Naive B cell (primary cell): Measurements from ENCODE around the gene ABCG2. TPM values are rescaled to one million over a fixed set of nuclear protein-coding genes. Genes with fewer than 3 reads are reported as not detected.
"Not testable (repeated sequence)": the region's sequence is repeated elsewhere in the genome, so short reads cannot be mapped to it uniquely, and the experiment has no call there.

Source experiments
- ATAC-seq, 2 donors: fragments of 150-1000 bp; cut with Tn5 transposase; 2 replicates each; pipeline ENCODE4 v1.10.0; 2021; ENCODE audit warnings: low read depth in 2 of 2, mild to moderate bottlenecking in 2 of 2, moderate library complexity in 2 of 2
- DNase-seq: peaks from one replicate; pipeline ENCODE4 v3.0.0; 2022
- H3K27ac Mint-ChIP-seq, 6 donors: one replicate each; pipeline ENCODE4 v1.8.0; 2020 to 2022; ENCODE audit warnings: mild to moderate bottlenecking in 6 of 6, mixed read lengths in 6 of 6, moderate library complexity in 5 of 6, inconsistent platforms in 2 of 6
- H3K27me3 Mint-ChIP-seq, 3 donors: one replicate each; pipeline ENCODE4 v1.8.0; 2021 to 2022; ENCODE audit warnings: mixed read lengths in 3 of 3, mild to moderate bottlenecking in 1 of 3
- H3K36me3 Mint-ChIP-seq, 2 donors: one replicate each; pipeline ENCODE4 v1.8.0; 2020 to 2022; ENCODE audit warnings: mixed read lengths in 2 of 2, inconsistent platforms in 1 of 2, mild to moderate bottlenecking in 1 of 2
- H3K4me1 Mint-ChIP-seq, 3 donors: one replicate each; pipeline ENCODE4 v1.8.0; 2020 to 2022; ENCODE audit warnings: mixed read lengths in 3 of 3, inconsistent platforms in 1 of 3, mild to moderate bottlenecking in 1 of 3, moderate library complexity in 1 of 3
- H3K4me3 Mint-ChIP-seq, 8 donors: one replicate each; pipeline ENCODE4 v1.8.0; 2020 to 2022; ENCODE audit warnings: mild to moderate bottlenecking in 8 of 8, mixed read lengths in 8 of 8, moderate library complexity in 8 of 8, inconsistent platforms in 2 of 8
- H3K9me3 Mint-ChIP-seq, 7 donors: one replicate each; pipeline ENCODE4 v1.8.0; 2020 to 2022; ENCODE audit warnings: mixed read lengths in 7 of 7, mild to moderate bottlenecking in 5 of 7, inconsistent platforms in 2 of 7, moderate library complexity in 1 of 7
- polyA plus RNA-seq, 6 donors: library from polyadenylated mRNA; unstranded; fragments of 300-500 nt; fragmentation: Illumina TruSeq; gene quantifications; one replicate each; pipeline ENCODE4 v1.2.3, GENCODE V29; 2021; ENCODE audit warnings: low read depth in 6 of 6

ABCG2 gene
- polyA plus RNA-seq, 6 donors from 2014 or later = 0.20 to 1.1 (median 0.49) TPM; not detected in 1

DNA sequence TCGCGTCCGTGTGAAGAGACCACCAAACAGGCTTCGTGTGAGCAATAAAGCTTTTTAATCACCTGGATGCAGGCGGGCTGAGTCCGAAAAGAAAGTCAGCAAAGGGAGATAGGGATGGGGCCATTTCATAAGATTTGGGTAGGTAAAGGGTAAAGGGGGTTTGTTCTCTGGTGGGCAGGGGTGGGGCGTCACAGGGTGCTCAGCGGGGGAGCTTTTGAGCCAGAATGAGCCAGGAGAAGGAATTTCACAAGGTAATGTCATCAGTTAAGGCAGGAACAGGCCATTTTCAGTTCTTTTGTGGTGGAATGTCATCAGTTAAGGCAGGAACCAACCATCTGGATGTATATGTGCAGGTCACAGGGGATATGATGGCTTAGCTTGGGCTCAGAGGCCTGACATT is 6.1 kb downstream of the ABCG2 start:
- H3K36me3 Mint-ChIP-seq, ATAC-seq, H3K27me3 Mint-ChIP-seq, H3K4me1 Mint-ChIP-seq, H3K9me3 Mint-ChIP-seq, DNase-seq, H3K4me3 Mint-ChIP-seq: not testable (repeated sequence)
- peak overlapping the region in 1 of 6 donors; percentile 56 for H3K27ac Mint-ChIP-seq

- H3K36me3 Mint-ChIP-seq = no peaks in the 10 kb centered on the region
- H3K27ac Mint-ChIP-seq = no peak overlapping the region
- no peaks in the 10 kb centered on the region for H3K4me1 Mint-ChIP-seq
- H3K27me3 Mint-ChIP-seq = no peaks in the 10 kb centered on the region
- ATAC-seq = no peak
- no peaks in the 10 kb centered on the region for H3K9me3 Mint-ChIP-seq
- DNase-seq = no peak
- no peak overlapping the region for H3K4me3 Mint-ChIP-seq
Observed at GRCh38 chr4:88148560-88148959, 9.9 kb downstream of the ABCG2 start.

DNA sequence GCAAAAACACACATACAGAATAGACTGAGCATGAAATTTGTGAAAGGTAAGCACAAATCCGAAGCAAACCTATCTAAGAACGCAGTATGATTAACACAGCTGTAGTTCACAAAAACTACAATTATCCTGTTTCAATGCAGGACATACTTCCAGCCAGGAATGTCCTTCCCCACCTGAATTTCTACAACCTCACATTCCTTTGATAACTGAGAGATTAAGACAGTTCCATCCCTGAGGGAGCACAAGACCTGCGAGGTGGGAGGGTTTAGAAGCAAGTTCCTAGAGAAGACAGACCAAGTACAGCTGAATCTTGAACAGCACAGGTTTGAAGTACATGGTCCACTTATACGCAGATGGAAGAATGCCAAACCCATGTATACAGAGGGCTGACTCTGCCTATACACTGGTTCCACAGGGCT is 10.6 kb downstream of the ABCG2 start:
- H3K4me3 Mint-ChIP-seq = no peak overlapping the region

DNA sequence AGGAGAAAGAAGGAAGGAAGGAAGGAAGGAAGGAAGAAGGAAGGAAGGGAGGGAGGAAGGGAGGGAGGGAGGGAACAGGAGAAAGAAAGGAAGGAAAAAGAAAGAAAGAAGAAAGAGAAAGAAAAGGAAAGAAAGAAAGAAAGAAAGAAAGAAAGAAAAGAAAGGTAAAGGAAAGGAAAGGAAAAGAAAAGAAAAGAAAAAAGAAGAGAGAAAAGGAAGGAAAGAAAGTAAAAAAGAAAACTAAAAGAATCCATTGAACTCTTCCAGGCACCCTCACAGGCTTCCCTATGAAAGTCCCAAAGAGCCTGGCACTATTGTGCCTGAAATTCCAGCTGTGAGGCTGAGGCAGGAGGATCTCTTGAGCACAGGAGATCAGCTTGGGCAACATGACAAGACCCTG is 11.5 kb downstream of the ABCG2 start:
- Mint-ChIP-seq H3K27me3 (no peaks in the 10 kb centered on the region), H3K4me3 (no peak overlapping the region), H3K9me3 (no peaks in the 10 kb centered on the region), H3K27ac (no peak overlapping the region), H3K36me3 (no peaks in the 10 kb centered on the region), H3K4me1 (no peaks in the 10 kb centered on the region)
- DNase-seq (no peak), ATAC-seq (no peak)

More for the DNA sequence above, 10.6 kb downstream of the ABCG2 start:
- H3K4me1 Mint-ChIP-seq = no peaks in the 10 kb centered on the region
- no peak overlapping the region for H3K27ac Mint-ChIP-seq
- H3K9me3 Mint-ChIP-seq = no peaks in the 10 kb centered on the region
- no peaks in the 10 kb centered on the region for H3K36me3 Mint-ChIP-seq
- no peak for DNase-seq
- H3K27me3 Mint-ChIP-seq = no peaks in the 10 kb centered on the region
- no peak for ATAC-seq

DNA sequence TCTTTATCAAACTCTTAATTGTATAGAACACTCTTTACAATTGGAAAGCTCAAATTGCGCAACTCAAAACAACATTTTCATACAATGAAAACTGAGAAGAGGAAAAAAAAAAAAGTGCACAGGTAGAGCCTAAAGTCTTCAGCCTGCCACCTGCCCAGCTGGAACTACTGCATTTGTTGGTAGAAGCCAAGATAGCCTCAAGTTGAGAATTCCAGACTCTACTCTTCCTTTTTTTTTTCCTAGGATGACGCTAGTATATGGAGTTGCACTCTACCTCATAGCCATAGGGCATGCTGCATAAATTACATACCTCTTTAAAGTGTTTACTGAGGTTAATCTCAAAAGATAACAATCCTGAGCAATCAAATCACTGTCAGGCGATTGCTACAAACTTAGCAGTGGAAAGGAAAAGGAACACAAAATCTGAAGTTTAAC is 13.6 kb downstream of the ABCG2 start:
- DNase-seq = no peak
- no peaks in the 10 kb centered on the region for H3K36me3 Mint-ChIP-seq
- H3K4me3 Mint-ChIP-seq = no peak overlapping the region
- H3K27ac Mint-ChIP-seq = no peak overlapping the region
- H3K27me3 Mint-ChIP-seq = no peaks in the 10 kb centered on the region
- H3K4me1 Mint-ChIP-seq = no peaks in the 10 kb centered on the region
- ATAC-seq = no peak
- H3K9me3 Mint-ChIP-seq = no peaks in the 10 kb centered on the region

GRCh38 chr4:88144048-88144447 is 14.4 kb downstream of the ABCG2 start:
- no peak overlapping the region for H3K27ac Mint-ChIP-seq
- no peaks in the 10 kb centered on the region for H3K4me1 Mint-ChIP-seq
- no peaks in the 10 kb centered on the region for H3K36me3 Mint-ChIP-seq
- no peak overlapping the region for H3K4me3 Mint-ChIP-seq
- no peaks in the 10 kb centered on the region for H3K27me3 Mint-ChIP-seq
- DNase-seq (no peak), ATAC-seq (no peak)
- no peaks in the 10 kb centered on the region for H3K9me3 Mint-ChIP-seq

DNA sequence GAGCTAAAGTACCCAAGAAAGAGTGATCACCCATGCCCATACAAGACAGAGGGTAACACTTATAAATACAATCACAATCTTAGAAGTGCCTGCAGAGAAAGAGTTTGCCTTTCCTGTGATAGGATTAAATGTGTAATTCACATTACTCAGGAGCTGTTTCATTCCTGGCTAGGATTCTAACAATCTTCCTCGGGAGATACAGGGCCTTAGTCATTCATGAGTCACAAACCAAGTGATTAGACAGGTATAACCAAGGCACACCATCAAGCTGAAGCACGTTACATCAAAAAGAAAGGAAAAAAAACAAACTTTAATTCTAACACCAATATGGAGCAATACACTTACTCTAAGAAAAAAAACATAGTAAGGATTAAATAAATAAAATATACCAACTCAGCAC is 14.9 kb downstream of the ABCG2 start:
- Mint-ChIP-seq H3K4me3 (no peak overlapping the region), H3K27me3 (no peaks in the 10 kb centered on the region), H3K4me1 (no peaks in the 10 kb centered on the region), H3K9me3 (no peaks in the 10 kb centered on the region), H3K27ac (no peak overlapping the region), H3K36me3 (no peaks in the 10 kb centered on the region)
- DNase-seq = no peak
- no peak for ATAC-seq

DNA sequence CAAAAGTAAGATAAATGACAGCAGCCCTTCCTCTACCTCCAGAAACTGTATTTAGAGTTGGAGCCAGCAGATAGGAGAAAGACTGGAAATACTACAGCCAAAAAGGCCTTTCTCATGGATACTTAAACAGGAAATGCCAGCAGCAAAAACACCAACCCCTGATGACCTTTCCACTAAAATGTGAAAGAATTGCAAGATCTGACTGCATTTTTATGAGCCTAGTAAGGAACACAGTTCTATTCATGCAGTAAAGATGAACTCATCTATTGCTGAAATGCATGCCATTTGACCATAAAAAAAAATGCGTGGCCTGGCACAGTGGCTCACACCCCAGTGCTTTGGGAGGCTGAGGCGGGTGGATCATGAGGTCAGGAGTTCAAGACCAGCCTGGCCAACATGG is 19.9 kb downstream of the ABCG2 start:
- H3K4me1 Mint-ChIP-seq = no peaks in the 10 kb centered on the region
- H3K9me3 Mint-ChIP-seq = no peaks in the 10 kb centered on the region
- H3K4me3 Mint-ChIP-seq = no peak overlapping the region

DNA sequence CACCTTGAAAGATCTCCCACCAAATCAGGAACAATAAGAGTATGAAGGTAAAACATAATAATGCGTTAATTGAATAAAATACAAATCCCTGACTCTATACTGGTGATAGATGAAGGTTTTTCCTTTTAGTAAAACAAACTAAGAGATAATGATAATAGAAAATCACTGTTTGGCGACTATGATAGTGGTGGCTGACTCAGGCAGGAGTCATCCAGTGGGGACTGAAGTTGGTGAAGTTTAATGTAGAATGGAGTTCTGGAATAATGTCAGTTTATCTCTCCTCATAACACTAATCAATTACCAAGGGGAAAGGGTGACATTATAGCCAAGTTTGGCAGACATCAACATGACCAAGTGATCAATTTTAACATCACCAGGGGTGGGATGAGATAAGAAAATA is 21.3 kb downstream of the ABCG2 start:
- H3K27ac Mint-ChIP-seq = no peak overlapping the region
- H3K9me3 Mint-ChIP-seq = no peaks in the 10 kb centered on the region
- DNase-seq (no peak), ATAC-seq (no peak)
- no peaks in the 10 kb centered on the region for H3K27me3 Mint-ChIP-seq
- no peaks in the 10 kb centered on the region for H3K4me1 Mint-ChIP-seq
- H3K36me3 Mint-ChIP-seq = no peaks in the 10 kb centered on the region
- no peak overlapping the region for H3K4me3 Mint-ChIP-seq

More for the DNA sequence above, 19.9 kb downstream of the ABCG2 start:
- no peaks in the 10 kb centered on the region for H3K27me3 Mint-ChIP-seq
- no peak overlapping the region for H3K27ac Mint-ChIP-seq
- no peak for DNase-seq
- ATAC-seq = no peak
- no peaks in the 10 kb centered on the region for H3K36me3 Mint-ChIP-seq

- DNase-seq (no peak), ATAC-seq (no peak)
- no peaks in the 10 kb centered on the region for H3K36me3 Mint-ChIP-seq
- H3K4me3 Mint-ChIP-seq = no peak overlapping the region
- H3K27ac Mint-ChIP-seq = no peak overlapping the region
- H3K4me1 Mint-ChIP-seq = no peaks in the 10 kb centered on the region
- no peaks in the 10 kb centered on the region for H3K27me3 Mint-ChIP-seq
- no peaks in the 10 kb centered on the region for H3K9me3 Mint-ChIP-seq
Observed at GRCh38 chr4:88136249-88136648, 22.2 kb downstream of the ABCG2 start.

GRCh38 chr4:88135356-88135663 is 23.1 kb downstream of the ABCG2 start:
- Mint-ChIP-seq H3K9me3 (no peaks in the 10 kb centered on the region), H3K27ac (no peak overlapping the region), H3K4me1 (peaks cover 0 to 4% (median 4%) of the 10 kb centered on the region in 3 donors), H3K27me3 (no peaks in the 10 kb centered on the region), H3K36me3 (no peaks in the 10 kb centered on the region), H3K4me3 (no peak overlapping the region)
- ATAC-seq = no peak
- no peak for DNase-seq

DNA sequence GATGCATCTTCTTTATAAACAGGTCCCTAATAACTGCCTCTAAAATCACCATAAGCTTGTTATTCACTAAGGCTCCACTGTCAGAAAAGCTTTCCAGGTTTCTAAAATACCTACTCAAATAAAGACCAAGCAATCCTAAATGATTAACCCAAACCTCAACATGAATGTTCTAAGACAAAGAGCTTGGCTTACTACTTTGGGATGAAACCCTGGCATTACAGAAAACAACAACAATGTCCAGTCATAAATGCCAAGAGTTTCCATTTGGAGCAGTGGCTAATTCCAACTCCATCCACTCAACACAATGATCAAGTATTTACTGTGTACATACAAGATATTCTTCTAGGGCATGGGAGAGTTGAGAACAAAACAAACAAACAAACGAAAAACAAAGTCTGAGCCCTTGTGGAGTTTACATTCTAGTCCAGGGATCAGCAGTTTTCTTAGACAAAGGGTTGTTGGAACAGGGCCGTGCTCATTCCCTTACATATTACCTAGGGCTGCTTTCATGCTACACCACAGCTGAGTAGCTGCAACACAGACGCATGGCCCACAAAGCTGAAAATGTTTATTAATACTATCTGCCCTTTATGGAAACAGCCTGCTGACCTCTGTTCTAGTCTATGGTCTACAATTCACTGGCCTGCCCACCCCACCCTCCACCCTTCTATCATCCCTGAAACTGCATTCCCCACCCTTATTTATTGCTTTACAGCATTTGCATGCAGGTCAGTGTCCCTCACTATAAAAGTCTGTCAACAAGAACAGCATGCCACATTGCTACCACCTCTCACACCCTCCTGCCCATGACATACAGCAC is 23.7 kb downstream of the ABCG2 start:
- Mint-ChIP-seq H3K27ac (no peak overlapping the region), H3K27me3 (no peaks in the 10 kb centered on the region), H3K4me1 (peaks cover 0 to 5% (median 4%) of the 10 kb centered on the region in 3 donors), H3K9me3 (no peaks in the 10 kb centered on the region), H3K4me3 (no peak overlapping the region), H3K36me3 (no peaks in the 10 kb centered on the region)
- no peak for ATAC-seq
- no peak for DNase-seq

- DNase-seq = no peak
- Mint-ChIP-seq H3K27ac (no peak overlapping the region), H3K4me1 (peaks cover 0 to 5% (median 4%) of the 10 kb centered on the region in 3 donors), H3K9me3 (no peaks in the 10 kb centered on the region), H3K27me3 (no peaks in the 10 kb centered on the region), H3K4me3 (no peak overlapping the region), H3K36me3 (no peaks in the 10 kb centered on the region)
- no peak for ATAC-seq
Observed at GRCh38 chr4:88134111-88134510, 24.3 kb downstream of the ABCG2 start.

DNA sequence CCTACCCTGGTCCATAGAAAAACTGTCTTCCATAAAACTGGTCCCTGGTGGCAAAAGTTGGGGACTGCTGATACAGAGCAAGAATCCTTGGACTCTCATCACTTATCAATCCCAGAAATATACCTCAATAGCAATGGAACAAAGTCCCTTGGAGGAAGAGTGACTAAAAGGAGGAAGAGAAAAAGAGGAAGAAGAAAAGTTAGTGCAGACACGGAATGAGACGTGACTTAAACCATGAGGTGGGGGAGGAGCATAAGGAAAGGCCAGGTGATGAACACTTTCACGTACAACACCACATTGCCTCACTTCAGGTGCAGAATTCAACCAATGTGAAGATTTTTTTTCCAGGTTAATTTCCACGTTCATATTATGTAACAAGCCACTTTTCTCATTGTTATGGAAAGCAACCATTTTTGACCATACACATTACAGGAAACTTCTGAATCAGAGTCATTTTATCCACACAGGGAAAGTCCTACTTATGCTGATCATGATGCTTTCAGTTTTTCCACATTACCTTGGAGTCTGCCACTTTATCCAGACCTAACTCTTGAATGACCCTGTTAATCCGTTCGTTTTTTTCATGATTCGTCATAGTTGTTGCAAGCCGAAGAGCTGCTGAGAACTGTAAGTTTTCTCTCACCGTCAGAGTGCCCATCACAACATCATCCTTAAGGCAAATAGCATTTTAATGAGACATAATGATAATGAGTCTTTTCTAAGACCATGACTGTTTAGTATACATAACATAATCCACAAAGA is 27.7 kb downstream of the ABCG2 start:
- peaks cover 0 to 4% (median 0%) of the 10 kb centered on the region in 7 donors for H3K9me3 Mint-ChIP-seq
- DNase-seq (no peak), ATAC-seq (no peak)
- H3K4me1 Mint-ChIP-seq = peaks cover 0 to 5% (median 4%) of the 10 kb centered on the region in 3 donors
- no peaks in the 10 kb centered on the region for H3K36me3 Mint-ChIP-seq
- H3K4me3 Mint-ChIP-seq = no peak overlapping the region
- no peaks in the 10 kb centered on the region for H3K27me3 Mint-ChIP-seq
- peak overlapping the region in 1 of 6 donors; percentile 65 for H3K27ac Mint-ChIP-seq
